NCI-H128 (cell line): ENCODE measurements around the gene RSPH1.

ENCODE experiments used
- DNase-seq: peaks from one replicate; lab custom pipeline; 2025; ENCODE audit not compliant: unreplicated experiment; lab: John Stamatoyannopoulos, UW

RSPH1 gene

GRCh38 chr21:42467140-42467983, 28.7 kb downstream of the RSPH1 start:
- no peak for DNase-seq

- DNase-seq, result no peak
These were observed 29.3 kb downstream of the RSPH1 start for GRCh38 chr21:42466700-42467099.

GRCh38 chr21:42465803-42466127, 30.3 kb downstream of the RSPH1 start:
- DNase-seq, result no peak

- DNase-seq, result no peak
These were observed 30.8 kb downstream of the RSPH1 start for GRCh38 chr21:42465008-42465802.

- peak; percentile 25 for DNase-seq
These were observed 32.0 kb downstream of the RSPH1 start for GRCh38 chr21:42463861-42464515.

- peak; percentile 8 for DNase-seq
These were observed 33.8 kb downstream of the RSPH1 start for GRCh38 chr21:42461881-42462877.

GRCh38 chr21:42461185-42461520, 34.9 kb downstream of the RSPH1 start:
- DNase-seq, result no peak

GRCh38 chr21:42460391-42461184, 35.4 kb downstream of the RSPH1 start:
- DNase-seq, result peak; percentile 55

- no peak for DNase-seq
These were observed 36.3 kb downstream of the RSPH1 start for GRCh38 chr21:42459546-42460215.

- DNase-seq, result no peak
These were observed 37.0 kb downstream of the RSPH1 start for GRCh38 chr21:42459082-42459460.

- DNase-seq, result no peak
These were observed 39.6 kb downstream of the RSPH1 start for GRCh38 chr21:42456457-42456856.

GRCh38 chr21:42455754-42456440, 40.1 kb downstream of the RSPH1 start:
- DNase-seq, result no peak

GRCh38 chr21:42455196-42455595, 40.8 kb downstream of the RSPH1 start:
- DNase-seq, result no peak

- no peak for DNase-seq
These were observed 41.2 kb downstream of the RSPH1 start for GRCh38 chr21:42454786-42455185.

- DNase-seq, result no peak
These were observed 41.9 kb downstream of the RSPH1 start for GRCh38 chr21:42453986-42454570.

GRCh38 chr21:42453224-42453985, 42.6 kb downstream of the RSPH1 start:
- no peak for DNase-seq

GRCh38 chr21:42452401-42453223, 43.4 kb downstream of the RSPH1 start:
- no peak for DNase-seq
